Uterus (tissue), 2 donors: ENCODE data around the gene CMKLR1.

Experiments used
- CTCF ChIP-seq, 4 experiments: fragments of 200-600 bp in 2 of 4; fragments of 450-650 bp in 2 of 4; sonication (generic) in 2 of 4; IDR thresholded peaks; one replicate each; pipeline ENCODE4 v1.5.1; 2016 to 2019; ENCODE audit warnings: antibody characterized with exemption in 4 of 4, mild to moderate bottlenecking in 2 of 4, moderate library complexity in 1 of 4
- POLR2A ChIP-seq, 2 donors: fragments of 450-650 bp; IDR thresholded peaks; one replicate each; pipeline ENCODE4 v1.6.1; 2016; ENCODE audit warnings: antibody characterized with exemption in 2 of 2, mild to moderate bottlenecking in 1 of 2, moderate library complexity in 1 of 2

- TF ChIP-seq CTCF (IDR thresholded peaks at IDR 0.05) (no peak), POLR2A (IDR thresholded peaks at IDR 0.05) (peak; percentile 41 to 43)
Measured at GRCh38 chr12:108305520-108305919, 33.6 kb downstream of the CMKLR1 start.
